COR-L47 (cell line): ENCODE measurements around the gene MLIP.
"Not testable (repeated sequence)": the region's sequence is repeated elsewhere in the genome, so short reads cannot be mapped to it uniquely, and the experiment has no call there.

Experiments used
- DNase-seq: peaks from one replicate; lab custom pipeline; 2025; lab: John Stamatoyannopoulos, UW

The MLIP gene

GRCh38 chr6:54111341-54112045, at the start of gene MLIP:
Gene MLIP, plus strand, starts transcription at chr6:54111443. Its CDS starts 37 bp downstream, at chr6:54111480.
- DNase-seq, result no peak

- no peak for DNase-seq
Observed at GRCh38 chr6:54063228-54063539, 48.1 kb upstream of the MLIP start.

GRCh38 chr6:54068694-54069093, 42.5 kb upstream of the MLIP start:
- no peak for DNase-seq

- DNase-seq, result no peak
Observed at GRCh38 chr6:54070025-54070424, 41.2 kb upstream of the MLIP start.

- DNase-seq, result no peak
Observed at GRCh38 chr6:54071821-54072340, 39.4 kb upstream of the MLIP start.

- DNase-seq, result no peak
Observed at GRCh38 chr6:54072635-54073313, 38.5 kb upstream of the MLIP start.

GRCh38 chr6:54073487-54073886, 37.8 kb upstream of the MLIP start:
- no peak for DNase-seq

- no peak for DNase-seq
Observed at GRCh38 chr6:54074109-54074508, 37.1 kb upstream of the MLIP start.

GRCh38 chr6:54074578-54075195, 36.6 kb upstream of the MLIP start:
- no peak for DNase-seq

- DNase-seq, result no peak
Observed at GRCh38 chr6:54076159-54076789, 35.0 kb upstream of the MLIP start.

- not testable (repeated sequence) for DNase-seq
Observed at GRCh38 chr6:54081499-54081898, 29.7 kb upstream of the MLIP start.

- no peak for DNase-seq
Observed at GRCh38 chr6:54083287-54083686, 28.0 kb upstream of the MLIP start.

- DNase-seq, result no peak
Observed at GRCh38 chr6:54084231-54084630, 27.0 kb upstream of the MLIP start.

- no peak for DNase-seq
Observed at GRCh38 chr6:54085047-54085446, 26.2 kb upstream of the MLIP start.

GRCh38 chr6:54085541-54085940, 25.7 kb upstream of the MLIP start:
- DNase-seq, result no peak

GRCh38 chr6:54086439-54086838, 24.8 kb upstream of the MLIP start:
- DNase-seq, result no peak

- DNase-seq, result no peak
Observed at GRCh38 chr6:54087721-54088120, 23.5 kb upstream of the MLIP start.

GRCh38 chr6:54093326-54093948, 17.8 kb upstream of the MLIP start:
- no peak for DNase-seq

- DNase-seq, result peak; percentile 23
Observed at GRCh38 chr6:54094293-54094692, 16.9 kb upstream of the MLIP start.

- DNase-seq, result no peak
Observed at GRCh38 chr6:54094786-54095185, 16.5 kb upstream of the MLIP start.

GRCh38 chr6:54095723-54096122, 15.5 kb upstream of the MLIP start:
- DNase-seq, result no peak

- DNase-seq, result no peak
Observed at GRCh38 chr6:54096811-54097210, 14.4 kb upstream of the MLIP start.
